ENCODE measurements around the gene FCRL1. TPM values are rescaled to one million over a fixed set of nuclear protein-coding genes. Genes with fewer than 3 reads are reported as not detected.

Gene FCRL1
- total RNA-seq, 1 experiment from 2014 or later: not detected

DNA sequence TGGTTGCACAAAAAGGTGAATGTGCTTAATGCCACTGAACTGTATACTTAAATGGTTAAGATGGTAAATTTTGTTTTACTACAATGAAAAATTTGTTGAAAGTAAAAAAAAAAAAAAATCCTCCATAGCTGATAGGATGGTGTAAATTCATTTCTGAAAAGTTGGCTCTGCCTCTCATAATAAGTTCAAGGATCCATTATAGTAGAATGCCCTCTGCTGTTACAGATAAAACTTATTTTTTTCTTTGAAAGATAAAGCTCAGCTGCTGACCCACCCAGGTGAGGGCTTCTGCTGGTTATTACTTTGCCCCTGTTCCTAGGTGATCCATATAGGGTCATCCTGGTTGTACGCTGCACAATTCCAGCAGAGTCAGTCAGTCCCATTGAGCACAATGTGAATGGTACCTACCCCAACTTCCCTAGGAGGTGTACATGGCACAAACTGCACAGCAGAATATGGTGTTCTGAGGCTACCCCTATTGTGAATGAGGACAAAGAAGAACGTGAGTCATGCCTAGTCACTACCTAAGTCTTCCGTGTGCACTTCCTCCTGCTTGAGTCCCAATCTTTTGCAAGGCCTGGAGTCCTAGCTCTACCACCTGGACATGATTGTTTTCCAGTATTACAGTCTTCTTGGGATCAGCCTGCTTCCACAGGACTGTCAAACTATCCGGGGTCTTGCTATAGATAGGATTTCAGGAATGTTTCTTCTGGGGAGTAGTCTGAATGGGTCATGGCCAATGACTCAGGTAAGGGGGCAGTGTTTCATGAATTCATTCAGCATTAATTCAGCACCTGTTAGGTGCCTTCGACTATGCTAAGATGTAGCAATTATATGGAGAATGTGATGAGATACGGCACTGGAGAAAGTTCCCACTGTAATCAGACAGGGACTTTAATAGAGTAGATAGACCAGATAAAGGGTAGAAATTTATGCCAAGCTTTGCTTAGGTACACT lies 42.5 kb upstream of the FCRL1 start:
- intact Hi-C loops (cut with micrococcal nuclease; ENCODE audit: unreplicated experiment) (no loop called here), in situ Hi-C loops (cut with HindIII; ENCODE audit: low pct_unique_long_range_greater_than_20kb, low sequenced_read_pairs) (no loop called here)
- POLR2A ChIA-PET: no interaction called here
- no peak for TF ChIP-seq SIN3A (IDR thresholded peaks at IDR 0.05; ENCODE audit: borderline replicate concordance, insufficient read depth, low read depth, low read length)
- TF ChIP-seq, protein P1, sequence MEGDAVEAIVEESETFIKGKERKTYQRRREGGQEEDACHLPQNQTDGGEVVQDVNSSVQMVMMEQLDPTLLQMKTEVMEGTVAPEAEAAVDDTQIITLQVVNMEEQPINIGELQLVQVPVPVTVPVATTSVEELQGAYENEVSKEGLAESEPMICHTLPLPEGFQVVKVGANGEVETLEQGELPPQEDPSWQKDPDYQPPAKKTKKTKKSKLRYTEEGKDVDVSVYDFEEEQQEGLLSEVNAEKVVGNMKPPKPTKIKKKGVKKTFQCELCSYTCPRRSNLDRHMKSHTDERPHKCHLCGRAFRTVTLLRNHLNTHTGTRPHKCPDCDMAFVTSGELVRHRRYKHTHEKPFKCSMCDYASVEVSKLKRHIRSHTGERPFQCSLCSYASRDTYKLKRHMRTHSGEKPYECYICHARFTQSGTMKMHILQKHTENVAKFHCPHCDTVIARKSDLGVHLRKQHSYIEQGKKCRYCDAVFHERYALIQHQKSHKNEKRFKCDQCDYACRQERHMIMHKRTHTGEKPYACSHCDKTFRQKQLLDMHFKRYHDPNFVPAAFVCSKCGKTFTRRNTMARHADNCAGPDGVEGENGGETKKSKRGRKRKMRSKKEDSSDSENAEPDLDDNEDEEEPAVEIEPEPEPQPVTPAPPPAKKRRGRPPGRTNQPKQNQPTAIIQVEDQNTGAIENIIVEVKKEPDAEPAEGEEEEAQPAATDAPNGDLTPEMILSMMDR (IDR thresholded peaks at IDR 0.05): no peak
- TF ChIP-seq, protein P2, sequence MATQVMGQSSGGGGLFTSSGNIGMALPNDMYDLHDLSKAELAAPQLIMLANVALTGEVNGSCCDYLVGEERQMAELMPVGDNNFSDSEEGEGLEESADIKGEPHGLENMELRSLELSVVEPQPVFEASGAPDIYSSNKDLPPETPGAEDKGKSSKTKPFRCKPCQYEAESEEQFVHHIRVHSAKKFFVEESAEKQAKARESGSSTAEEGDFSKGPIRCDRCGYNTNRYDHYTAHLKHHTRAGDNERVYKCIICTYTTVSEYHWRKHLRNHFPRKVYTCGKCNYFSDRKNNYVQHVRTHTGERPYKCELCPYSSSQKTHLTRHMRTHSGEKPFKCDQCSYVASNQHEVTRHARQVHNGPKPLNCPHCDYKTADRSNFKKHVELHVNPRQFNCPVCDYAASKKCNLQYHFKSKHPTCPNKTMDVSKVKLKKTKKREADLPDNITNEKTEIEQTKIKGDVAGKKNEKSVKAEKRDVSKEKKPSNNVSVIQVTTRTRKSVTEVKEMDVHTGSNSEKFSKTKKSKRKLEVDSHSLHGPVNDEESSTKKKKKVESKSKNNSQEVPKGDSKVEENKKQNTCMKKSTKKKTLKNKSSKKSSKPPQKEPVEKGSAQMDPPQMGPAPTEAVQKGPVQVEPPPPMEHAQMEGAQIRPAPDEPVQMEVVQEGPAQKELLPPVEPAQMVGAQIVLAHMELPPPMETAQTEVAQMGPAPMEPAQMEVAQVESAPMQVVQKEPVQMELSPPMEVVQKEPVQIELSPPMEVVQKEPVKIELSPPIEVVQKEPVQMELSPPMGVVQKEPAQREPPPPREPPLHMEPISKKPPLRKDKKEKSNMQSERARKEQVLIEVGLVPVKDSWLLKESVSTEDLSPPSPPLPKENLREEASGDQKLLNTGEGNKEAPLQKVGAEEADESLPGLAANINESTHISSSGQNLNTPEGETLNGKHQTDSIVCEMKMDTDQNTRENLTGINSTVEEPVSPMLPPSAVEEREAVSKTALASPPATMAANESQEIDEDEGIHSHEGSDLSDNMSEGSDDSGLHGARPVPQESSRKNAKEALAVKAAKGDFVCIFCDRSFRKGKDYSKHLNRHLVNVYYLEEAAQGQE (IDR thresholded peaks at IDR 0.05; ENCODE audit: insufficient read depth in 1 of 2, low read depth in 2 of 2, low read length in 1 of 2): no peak
- no peak for TF ChIP-seq TCF7L2 (IDR thresholded peaks at IDR 0.05; ENCODE audit: low read depth, low read length)
- TF ChIP-seq POLR2AphosphoS5 (IDR thresholded peaks at IDR 0.05; ENCODE audit: low read depth, low read length): no peak
- Histone ChIP-seq H3K4me3 (ENCODE audit: low read depth in 2 of 2, low read length in 2 of 2) (no peak overlapping the region), H3K4me1 (ENCODE audit: control insufficient read depth, insufficient read depth, low read length) (no peaks in the 10 kb centered on the region), H3K27ac (ENCODE audit: low read length) (no peak overlapping the region), H3K9me3 (ENCODE audit: control insufficient read depth, insufficient read depth, low read depth, low read length) (no peaks in the 10 kb centered on the region), H3K36me3 (ENCODE audit: control insufficient read depth, insufficient read depth, low read length) (no peaks in the 10 kb centered on the region), H3K27me3 (ENCODE audit: control insufficient read depth, insufficient read depth, low read length) (peaks cover 3% of the 10 kb centered on the region; the same call in 1 of the 2 replicates)
- no TSS peak for BruUV-seq (replicated peaks)
- ATAC-seq (no peak), DNase-seq (ENCODE audit: low read depth, low spot score) (no peak)
- CTCF ChIA-PET: no interaction called here

DNA sequence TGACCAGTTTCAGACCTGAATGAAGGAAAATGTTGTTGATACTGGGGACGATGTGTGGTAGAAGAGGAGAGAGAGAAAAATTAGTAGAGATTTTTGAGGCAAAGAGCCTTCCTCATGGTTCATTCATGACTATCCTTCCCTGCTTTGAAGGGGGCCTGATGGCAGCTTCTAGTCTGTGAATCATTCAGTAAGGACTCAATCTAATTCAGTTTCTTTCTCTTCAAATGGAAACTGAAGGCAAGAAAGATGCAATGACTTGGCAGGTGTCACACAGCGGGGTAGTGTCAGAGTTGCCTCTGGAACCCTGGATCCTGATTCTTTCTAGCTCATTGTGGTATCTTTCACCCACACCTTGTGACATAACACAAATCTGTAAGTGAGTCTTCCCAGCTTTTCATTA lies 36.6 kb upstream of the FCRL1 start:
- in situ Hi-C loops (cut with HindIII; ENCODE audit: low pct_unique_long_range_greater_than_20kb, low sequenced_read_pairs) (no loop called here), intact Hi-C loops (cut with micrococcal nuclease; ENCODE audit: unreplicated experiment) (no loop called here)
- no TSS peak for BruUV-seq (replicated peaks)
- H3K36me3 ChIP-seq (ENCODE audit: control insufficient read depth, insufficient read depth, low read length): no peaks in the 10 kb centered on the region
- DNase-seq (ENCODE audit: low read depth, low spot score) (no peak), ATAC-seq (no peak)
- H3K4me1 ChIP-seq (ENCODE audit: control insufficient read depth, insufficient read depth, low read length): no peaks in the 10 kb centered on the region
- POLR2A ChIA-PET: no interaction called here
- H3K27me3 ChIP-seq (ENCODE audit: control insufficient read depth, insufficient read depth, low read length): no peaks in the 10 kb centered on the region
- CTCF ChIA-PET: no interaction called here
- H3K27ac ChIP-seq (ENCODE audit: low read length): no peak overlapping the region
- TF ChIP-seq, protein P1 (IDR thresholded peaks at IDR 0.05): no peak
- no peak for TF ChIP-seq SIN3A (IDR thresholded peaks at IDR 0.05; ENCODE audit: borderline replicate concordance, insufficient read depth, low read depth, low read length)
- no peak for TF ChIP-seq TCF7L2 (IDR thresholded peaks at IDR 0.05; ENCODE audit: low read depth, low read length)
- TF ChIP-seq, protein P2 (IDR thresholded peaks at IDR 0.05; ENCODE audit: insufficient read depth in 1 of 2, low read depth in 2 of 2, low read length in 1 of 2): no peak
- TF ChIP-seq POLR2AphosphoS5 (IDR thresholded peaks at IDR 0.05; ENCODE audit: low read depth, low read length): no peak
- no peaks in the 10 kb centered on the region for H3K9me3 ChIP-seq (ENCODE audit: control insufficient read depth, insufficient read depth, low read depth, low read length)
- H3K4me3 ChIP-seq (ENCODE audit: low read depth in 2 of 2, low read length in 2 of 2): no peak overlapping the region

Measured in Panc1 (cell line).